G401.6 (cell line): ENCODE results near the gene MED22.
"Not testable (repeated sequence)": the region's sequence is repeated elsewhere in the genome, so short reads cannot be mapped to it uniquely, and the experiment has no call there.

Experiments
- FAIRE-seq: peaks from 2 replicates; lab custom pipeline; 2012; peaks lifted over from hg19 to GRCh38; lab: Jason Lieb, UNC

Gene MED22

DNA sequence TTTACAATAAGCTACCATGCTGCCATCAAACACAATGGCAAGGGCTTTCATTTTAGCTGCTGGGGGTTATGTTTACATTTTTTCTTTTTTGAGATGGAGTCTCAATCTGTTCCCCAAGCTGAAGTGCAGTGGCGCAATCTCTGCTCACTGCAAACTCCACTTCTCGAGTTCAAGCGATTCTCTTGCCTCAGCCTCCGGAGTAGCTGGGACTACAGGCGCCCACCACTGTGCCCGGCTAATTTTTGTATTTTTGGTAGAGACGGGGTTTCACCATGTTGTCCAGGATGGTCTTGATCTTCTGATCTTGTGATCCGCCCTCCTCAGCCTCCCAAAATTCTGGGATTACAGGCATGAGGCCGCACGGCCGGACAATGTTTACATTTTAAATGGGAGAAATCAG lies 13.0 kb downstream of the MED22 start:
- FAIRE-seq, result not testable (repeated sequence)

DNA sequence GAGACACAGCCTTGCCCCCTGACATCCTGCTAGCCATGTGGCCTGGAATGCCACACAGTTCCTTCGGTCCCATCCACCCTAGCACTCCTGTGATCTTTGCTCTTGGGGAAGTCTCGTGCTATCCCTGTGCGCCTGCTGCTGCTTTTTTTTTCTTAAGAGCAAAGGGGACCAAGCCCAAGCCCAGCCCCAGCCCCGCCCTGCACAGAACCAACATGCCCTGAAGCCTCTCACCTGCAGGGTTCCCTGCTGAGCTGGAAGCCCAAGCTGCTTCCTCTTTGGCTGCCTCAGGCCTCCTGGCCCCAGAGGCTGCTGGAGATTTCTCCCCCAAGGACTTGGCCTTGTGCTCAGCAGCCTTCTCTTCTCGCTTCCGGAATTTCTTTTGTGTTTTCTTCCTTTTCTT lies 13.8 kb downstream of the MED22 start:
- no peak for FAIRE-seq

GRCh38 chr9:133333566-133333965 lies 14.4 kb downstream of the MED22 start:
- FAIRE-seq, result no peak

- no peak for FAIRE-seq
Observed at GRCh38 chr9:133333011-133333410, 14.9 kb downstream of the MED22 start.

- no peak for FAIRE-seq
Observed at GRCh38 chr9:133332381-133332730, 15.6 kb downstream of the MED22 start.

- FAIRE-seq, result no peak
Observed at GRCh38 chr9:133331641-133332380, 16.1 kb downstream of the MED22 start.

DNA sequence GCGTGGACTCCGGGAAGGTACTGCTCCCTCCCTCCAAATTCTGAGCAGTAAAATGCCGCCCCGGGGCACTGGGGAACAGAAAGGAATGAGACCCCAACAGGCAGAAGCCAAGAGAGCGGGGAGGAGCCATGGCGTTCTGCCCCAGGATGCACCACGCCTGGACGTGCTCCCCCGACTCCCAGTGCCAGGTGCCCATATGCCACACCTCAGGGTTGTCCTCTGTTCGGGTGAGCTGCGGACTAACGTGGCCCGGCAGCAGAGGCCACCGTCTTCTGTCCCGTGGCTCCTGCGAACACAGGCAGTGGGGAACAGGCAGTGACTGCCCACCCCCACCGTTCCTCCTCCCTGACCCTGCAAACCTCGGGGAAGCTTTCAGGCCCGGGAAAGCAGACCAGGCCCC lies 16.7 kb downstream of the MED22 start:
- no peak for FAIRE-seq

DNA sequence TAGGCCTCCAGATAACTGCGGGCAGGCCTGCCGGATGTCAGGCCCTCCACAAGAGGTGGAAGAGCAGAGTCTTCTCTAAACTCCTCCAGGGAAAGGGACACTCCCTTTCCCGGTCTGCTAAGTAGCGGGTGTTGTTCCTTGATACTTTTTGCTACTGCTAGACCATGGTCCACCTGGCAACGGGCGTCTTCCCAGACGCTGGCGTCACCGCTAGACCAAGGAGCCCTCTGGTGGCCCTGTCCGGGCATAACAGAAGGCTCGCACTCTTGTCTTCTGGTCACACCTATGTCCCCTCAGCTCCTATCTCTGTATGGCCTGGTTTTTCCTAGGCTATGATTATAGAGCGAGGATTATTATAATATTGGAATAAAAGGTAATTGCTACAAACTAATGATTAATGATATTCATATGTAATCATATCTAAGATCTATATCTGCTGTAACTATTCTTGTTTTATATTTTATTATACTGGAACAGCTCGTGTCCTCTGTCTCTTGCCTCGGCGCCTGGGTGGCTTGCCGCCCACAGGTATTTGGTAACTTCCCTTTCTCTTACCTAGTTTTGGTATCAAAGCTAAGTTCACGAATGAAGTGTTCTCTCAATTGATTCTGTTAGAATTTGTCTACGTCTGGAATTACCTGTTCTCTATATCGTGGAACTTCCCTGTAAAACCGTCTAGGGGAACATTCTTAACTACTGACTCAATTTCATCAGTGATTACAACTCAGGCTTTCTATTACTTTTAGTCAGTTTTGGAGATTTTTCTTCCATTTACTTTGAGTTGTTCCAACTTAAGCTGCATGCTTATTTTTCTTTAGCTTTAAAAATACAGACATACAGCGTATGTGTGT lies 18.4 kb downstream of the MED22 start:
- peak; percentile 91 for FAIRE-seq

DNA sequence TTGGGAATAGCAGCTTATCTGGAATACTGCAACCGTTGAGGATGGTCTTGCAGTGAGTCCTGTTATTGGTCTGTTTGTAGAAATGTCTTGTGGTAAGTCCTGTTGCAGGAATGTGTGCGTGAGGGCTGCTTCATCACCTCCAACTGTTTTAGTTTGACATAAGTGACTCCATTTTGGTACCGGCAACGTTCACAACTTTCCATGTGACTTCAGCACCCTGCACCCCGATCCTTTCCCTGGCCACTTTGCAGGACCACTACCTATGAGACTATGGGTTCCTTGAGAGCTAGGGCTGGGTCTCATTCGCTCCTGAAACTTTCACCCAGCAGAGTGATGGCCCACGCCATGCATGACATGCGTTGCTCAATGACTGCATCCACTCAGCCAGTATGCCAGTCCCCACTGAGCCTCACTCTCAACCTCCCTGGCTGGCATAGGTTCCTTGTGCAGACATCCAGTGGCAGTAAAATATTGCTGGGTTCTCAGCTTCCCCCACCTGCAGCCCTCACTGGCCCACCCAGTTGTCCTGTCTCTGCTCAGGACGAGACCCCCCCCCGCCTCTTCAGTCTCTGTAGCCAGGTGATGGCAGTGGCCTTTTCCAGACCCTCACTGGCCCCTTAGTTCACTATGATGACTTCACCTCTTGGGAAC lies 20.0 kb downstream of the MED22 start:
- no peak for FAIRE-seq

- FAIRE-seq, result not testable (repeated sequence)
Observed at GRCh38 chr9:133327021-133327420, 20.9 kb downstream of the MED22 start.

DNA sequence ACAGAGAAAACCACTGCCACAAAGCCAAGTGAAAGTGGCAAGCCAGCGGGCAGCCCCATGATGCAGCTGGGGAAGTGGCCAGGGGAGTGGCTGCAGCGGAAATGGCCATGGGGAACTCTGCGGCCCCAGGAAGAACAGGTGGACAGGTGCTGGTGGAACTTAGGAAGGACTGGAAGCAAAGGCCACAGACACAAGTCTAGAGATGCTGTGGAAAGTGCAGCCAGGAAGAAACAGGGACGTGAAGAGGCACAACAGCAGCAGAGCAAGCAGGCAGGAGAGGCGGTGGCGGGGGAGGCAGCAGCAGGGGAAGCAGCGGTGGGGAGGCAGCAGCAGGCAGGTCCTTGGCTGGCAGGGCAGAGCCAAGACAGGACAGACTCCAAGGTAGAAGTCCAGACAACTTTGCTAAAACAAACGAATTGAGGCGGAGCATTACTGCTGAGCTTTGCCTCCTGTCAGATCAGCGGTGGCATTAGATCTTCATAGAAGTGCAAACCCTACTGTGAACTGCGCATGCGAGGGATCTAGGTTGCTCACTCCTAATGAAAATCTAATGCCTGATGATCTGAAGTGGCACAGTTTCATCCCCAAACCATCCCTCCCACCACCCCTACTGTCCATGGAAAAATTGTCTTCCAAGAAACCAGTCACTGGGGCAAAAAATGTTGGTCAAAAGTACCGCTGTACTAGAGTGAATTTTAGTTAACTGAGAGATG lies 23.8 kb downstream of the MED22 start:
- FAIRE-seq, result no peak

GRCh38 chr9:133323211-133323610 lies 24.7 kb downstream of the MED22 start:
- no peak for FAIRE-seq

GRCh38 chr9:133322701-133323100 lies 25.2 kb downstream of the MED22 start:
- FAIRE-seq, result no peak

DNA sequence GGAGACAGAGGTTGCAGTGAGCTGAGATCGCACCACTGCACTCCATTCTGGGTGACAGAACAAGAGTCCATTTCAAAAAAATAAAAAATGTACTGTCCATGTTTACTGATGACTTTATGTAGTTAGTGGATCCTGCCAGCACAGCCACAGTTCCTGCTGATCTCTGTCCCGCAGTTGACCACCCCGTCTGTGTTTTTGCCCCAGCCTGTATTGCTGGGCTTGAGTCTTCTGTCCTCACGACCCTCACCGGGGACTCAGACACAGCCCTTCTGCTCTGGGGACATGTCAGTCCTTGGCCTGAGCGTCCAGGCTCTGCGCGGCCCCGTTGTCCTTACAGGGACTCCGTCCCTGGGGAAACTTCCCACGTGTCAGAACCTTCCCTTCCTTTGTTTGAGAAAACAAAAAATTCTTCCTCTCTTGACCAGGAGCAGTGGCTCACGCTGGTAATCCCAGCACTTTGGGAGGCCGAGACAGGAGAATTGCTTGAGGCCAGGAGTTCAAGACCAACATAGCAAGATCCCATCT lies 26.5 kb downstream of the MED22 start:
- FAIRE-seq, result no peak

DNA sequence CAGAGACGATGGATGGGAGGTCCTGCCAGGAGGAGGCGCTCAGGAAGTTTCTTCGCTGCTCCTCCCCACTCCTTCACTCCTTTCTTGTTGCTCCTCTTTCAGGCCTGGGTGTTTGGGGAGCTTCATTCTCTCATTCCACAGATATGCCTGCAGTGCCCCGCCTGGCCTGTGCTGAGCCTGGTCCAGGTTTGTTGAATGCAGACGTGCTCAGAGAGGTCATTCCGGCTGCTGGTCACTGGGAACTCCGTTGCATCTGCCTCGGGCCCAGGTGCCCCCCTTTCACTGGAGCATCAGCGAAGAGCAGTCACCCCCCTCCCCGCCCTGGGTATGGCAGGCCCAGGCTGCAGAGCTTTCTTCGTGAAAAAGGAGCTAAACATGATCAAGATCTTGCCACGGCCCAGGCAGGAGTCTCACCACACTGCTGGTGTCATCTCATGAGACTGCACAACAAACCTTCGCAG lies 27.5 kb downstream of the MED22 start:
- FAIRE-seq, result no peak

- FAIRE-seq, result not testable (repeated sequence)
Observed at GRCh38 chr9:133317551-133317950, 30.4 kb downstream of the MED22 start.

DNA sequence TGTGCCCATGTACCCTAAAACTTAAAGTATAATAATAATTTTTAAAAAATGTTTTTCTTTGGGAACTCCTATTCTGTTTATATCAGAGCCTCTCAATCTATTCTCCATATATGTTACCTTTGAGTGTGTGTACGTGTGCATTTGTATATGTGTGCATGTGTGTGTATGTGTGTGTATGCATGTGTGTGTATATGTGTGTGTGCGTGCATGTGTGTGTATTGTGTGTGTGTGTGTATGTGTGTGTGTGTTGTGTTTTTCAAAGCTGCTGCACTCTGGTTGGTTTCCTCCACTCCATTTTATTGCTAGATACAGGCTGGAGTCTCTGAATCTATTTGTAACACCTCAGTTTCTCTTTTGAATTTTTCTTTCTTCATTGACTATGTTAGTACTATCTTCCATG lies 31.9 kb downstream of the MED22 start:
- FAIRE-seq, result no peak

GRCh38 chr9:133309608-133310007 lies 38.3 kb downstream of the MED22 start:
- no peak for FAIRE-seq

- FAIRE-seq, result no peak
Observed at GRCh38 chr9:133307301-133307700, 40.6 kb downstream of the MED22 start.

- FAIRE-seq, result no peak
Observed at GRCh38 chr9:133306242-133307204, 41.4 kb downstream of the MED22 start.

DNA sequence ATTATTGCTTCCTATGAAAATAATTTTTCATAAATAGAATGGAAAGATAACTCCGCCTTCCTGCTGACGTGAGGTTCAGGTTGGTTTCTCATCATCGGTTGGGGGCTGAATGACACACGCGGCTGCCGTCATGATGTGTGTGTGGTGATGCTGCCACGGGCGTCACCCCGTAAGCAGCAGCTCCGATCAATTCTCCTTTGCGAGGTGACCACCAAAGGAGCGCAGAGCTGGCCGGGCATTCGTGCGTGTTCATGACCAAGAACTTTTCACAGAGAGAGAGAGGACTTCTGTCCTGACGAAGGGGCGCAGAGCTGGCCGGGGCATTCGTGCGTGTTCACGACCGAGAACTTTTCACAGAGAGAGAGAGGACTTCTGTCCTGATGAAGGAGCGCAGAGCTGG lies 42.2 kb downstream of the MED22 start:
- FAIRE-seq, result no peak
